Lower leg skin (tissue), 3 donors: ENCODE results near the gene NDUFV1.

Experiments
- POLR2A ChIP-seq, 2 donors: fragments of 450-650 bp; IDR thresholded peaks; one replicate each; pipeline ENCODE4 v1.6.1; 2016 to 2017; ENCODE audit warnings: antibody characterized with exemption in 2 of 2, mild to moderate bottlenecking in 1 of 2, moderate library complexity in 1 of 2
- TF ChIP-seq, protein P1 (sequence below), 3 donors: fragments of 450-650 bp; IDR thresholded peaks; one replicate each; pipeline ENCODE4 v1.5.1; 2016; ENCODE audit warnings: antibody characterized with exemption in 3 of 3, mild to moderate bottlenecking in 3 of 3, moderate library complexity in 2 of 3

GRCh38 chr11:67584205-67584880, 22.4 kb upstream of the NDUFV1 start:
- TF ChIP-seq, protein P1, sequence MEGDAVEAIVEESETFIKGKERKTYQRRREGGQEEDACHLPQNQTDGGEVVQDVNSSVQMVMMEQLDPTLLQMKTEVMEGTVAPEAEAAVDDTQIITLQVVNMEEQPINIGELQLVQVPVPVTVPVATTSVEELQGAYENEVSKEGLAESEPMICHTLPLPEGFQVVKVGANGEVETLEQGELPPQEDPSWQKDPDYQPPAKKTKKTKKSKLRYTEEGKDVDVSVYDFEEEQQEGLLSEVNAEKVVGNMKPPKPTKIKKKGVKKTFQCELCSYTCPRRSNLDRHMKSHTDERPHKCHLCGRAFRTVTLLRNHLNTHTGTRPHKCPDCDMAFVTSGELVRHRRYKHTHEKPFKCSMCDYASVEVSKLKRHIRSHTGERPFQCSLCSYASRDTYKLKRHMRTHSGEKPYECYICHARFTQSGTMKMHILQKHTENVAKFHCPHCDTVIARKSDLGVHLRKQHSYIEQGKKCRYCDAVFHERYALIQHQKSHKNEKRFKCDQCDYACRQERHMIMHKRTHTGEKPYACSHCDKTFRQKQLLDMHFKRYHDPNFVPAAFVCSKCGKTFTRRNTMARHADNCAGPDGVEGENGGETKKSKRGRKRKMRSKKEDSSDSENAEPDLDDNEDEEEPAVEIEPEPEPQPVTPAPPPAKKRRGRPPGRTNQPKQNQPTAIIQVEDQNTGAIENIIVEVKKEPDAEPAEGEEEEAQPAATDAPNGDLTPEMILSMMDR (IDR thresholded peaks at IDR 0.05), result no peak
- TF ChIP-seq POLR2A (IDR thresholded peaks at IDR 0.05), result no peak
